Gastroesophageal sphincter (tissue), 3 donors: Measurements from ENCODE around the gene RNF32.

Experiments
- CTCF ChIP-seq, 4 experiments: fragments of 200-600 bp in 2 of 4; fragments of 450-650 bp in 2 of 4; sonication (generic) in 1 of 4; IDR thresholded peaks; one replicate each; pipeline ENCODE4 v1.5.1; 2017 to 2019; ENCODE audit warnings: antibody characterized with exemption in 4 of 4, mild to moderate bottlenecking in 2 of 4, moderate library complexity in 2 of 4
- EP300 ChIP-seq: sonication (generic); formaldehyde crosslinking; IDR thresholded peaks from one replicate; pipeline ENCODE4 v1.6.1; 2017; ENCODE audit warnings: antibody characterized with exemption, mild to moderate bottlenecking
- POLR2A ChIP-seq, 2 donors: fragments of 450-650 bp; IDR thresholded peaks; one replicate each; pipeline ENCODE4 v1.6.1; 2017; ENCODE audit warnings: antibody characterized with exemption in 2 of 2, mild to moderate bottlenecking in 2 of 2, moderate library complexity in 1 of 2
- POLR2AphosphoS5 ChIP-seq: sonication (generic); formaldehyde crosslinking; IDR thresholded peaks from one replicate; pipeline ENCODE4 v1.6.1; 2017; ENCODE audit warnings: antibody characterized with exemption

- TF ChIP-seq CTCF (IDR thresholded peaks at IDR 0.05) (no peak), EP300 (no peak), POLR2AphosphoS5 (no peak), POLR2A (IDR thresholded peaks at IDR 0.05) (no peak)
These were observed 18.9 kb upstream of the RNF32 start for GRCh38 chr7:156621652-156622051.
